ENCODE results near the gene PCDHA9.
"Not testable (repeated sequence)": the region's sequence is repeated elsewhere in the genome, so short reads cannot be mapped to it uniquely, and the experiment has no call there.

The PCDHA9 gene

DNA sequence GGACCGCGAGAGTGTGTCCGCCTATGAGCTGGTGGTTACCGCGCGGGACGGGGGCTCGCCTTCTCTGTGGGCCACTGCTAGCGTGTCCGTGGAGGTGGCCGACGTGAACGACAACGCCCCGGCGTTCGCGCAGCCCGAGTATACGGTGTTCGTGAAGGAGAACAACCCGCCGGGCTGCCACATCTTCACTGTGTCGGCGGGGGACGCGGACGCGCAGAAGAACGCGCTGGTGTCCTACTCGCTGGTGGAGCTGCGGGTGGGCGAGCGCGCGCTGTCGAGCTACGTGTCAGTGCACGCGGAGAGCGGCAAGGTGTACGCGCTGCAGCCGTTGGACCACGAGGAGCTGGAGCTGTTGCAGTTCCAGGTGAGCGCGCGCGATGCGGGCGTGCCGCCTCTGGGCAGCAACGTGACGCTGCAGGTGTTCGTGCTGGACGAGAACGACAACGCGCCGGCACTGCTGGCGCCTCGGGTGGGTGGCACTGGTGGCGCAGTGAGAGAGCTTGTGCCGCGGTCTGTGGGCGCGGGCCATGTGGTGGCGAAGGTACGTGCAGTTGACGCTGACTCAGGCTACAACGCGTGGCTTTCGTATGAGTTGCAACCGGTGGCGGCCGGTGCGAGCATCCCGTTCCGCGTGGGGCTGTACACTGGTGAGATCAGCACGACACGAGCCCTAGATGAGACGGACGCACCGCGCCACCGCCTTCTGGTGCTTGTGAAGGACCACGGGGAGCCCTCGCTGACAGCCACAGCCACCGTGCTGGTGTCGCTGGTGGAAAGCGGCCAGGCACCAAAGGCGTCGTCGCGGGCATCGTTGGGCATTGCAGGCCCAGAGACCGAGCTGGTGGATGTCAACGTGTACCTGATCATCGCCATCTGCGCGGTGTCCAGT, 12.3 kb upstream of the PCDHA9 start:
- in situ Hi-C loops (cut with MboI; ENCODE audit: low sequenced_read_pairs) = no loop called here

DNA sequence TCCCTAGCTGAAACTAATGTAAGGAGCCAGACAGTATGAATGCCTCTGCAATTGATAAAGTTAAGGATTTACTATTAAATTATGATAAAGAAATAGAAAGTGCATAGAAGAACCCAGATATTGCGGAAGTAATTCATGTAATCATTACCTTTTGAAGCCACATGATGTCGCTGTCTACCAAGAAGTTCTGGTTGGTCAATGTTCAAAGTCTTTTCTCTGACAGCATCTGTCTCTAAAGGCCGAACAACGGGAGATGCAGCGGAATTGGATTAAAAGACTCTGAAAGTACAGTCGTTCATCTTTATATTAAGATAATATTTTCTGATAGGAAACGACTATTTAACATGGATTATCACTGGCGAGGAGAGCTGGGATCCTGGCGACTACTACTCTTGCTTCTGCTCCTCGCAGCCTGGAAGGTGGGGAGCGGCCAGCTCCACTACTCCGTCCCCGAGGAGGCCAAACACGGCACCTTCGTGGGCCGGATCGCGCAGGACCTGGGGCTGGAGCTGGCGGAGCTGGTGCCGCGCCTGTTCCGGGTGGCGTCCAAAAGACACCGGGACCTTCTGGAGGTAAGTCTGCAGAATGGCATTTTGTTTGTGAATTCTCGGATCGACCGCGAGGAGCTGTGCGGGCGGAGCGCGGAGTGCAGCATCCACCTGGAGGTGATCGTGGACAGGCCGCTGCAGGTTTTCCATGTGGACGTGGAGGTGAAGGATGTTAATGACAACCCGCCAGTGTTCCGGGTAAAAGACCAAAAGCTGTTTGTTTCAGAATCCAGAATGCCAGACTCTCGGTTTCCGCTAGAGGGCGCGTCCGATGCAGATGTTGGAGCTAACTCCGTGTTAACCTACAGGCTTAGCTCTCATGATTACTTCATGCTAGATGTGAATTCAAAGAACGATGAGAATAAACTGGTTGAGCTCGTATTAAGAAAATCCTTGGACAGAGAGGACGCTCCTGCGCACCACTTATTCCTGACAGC, 6.9 kb upstream of the PCDHA9 start, which contains the start of gene PCDHA8:
Gene PCDHA8, plus strand, starts transcription at position 210 of the 985 bp plus-strand sequence. Its CDS starts 135 bp downstream, at position 345.
- in situ Hi-C loops (cut with MboI; ENCODE audit: low sequenced_read_pairs) = no loop called here

DNA sequence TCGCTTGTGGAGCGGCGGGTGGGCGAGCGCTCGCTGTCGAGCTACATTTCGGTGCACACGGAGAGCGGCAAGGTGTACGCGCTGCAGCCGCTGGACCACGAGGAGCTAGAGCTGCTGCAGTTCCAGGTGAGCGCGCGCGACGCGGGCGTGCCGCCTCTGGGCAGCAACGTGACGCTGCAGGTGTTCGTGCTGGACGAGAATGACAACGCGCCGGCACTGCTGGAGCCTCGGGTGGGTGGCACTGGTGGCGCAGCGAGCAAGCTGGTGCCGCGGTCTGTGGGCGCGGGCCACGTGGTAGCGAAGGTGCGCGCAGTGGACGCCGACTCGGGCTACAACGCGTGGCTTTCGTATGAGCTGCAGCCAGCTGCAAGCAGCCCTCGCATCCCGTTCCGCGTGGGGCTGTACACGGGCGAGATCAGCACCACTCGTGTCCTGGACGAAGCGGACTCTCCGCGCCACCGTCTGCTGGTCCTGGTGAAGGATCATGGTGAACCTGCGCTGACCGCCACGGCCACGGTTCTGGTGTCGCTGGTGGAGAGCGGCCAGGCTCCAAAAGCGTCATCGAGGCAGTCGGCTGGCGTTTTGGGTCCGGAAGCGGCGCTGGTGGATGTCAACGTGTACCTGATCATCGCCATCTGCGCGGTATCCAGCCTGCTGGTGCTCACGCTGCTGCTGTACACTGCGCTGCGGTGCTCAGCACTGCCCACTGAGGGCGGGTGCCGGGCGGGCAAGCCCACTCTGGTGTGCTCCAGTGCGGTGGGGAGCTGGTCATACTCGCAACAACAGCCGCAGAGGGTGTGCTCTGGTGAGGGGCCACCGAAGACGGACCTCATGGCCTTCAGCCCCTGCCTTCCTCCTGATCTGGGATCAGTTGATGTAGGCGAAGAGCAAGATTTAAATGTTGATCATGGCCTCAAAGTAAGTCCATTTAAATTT, 5.1 kb upstream of the PCDHA9 start:
- in situ Hi-C loops (cut with MboI; ENCODE audit: low sequenced_read_pairs) = no loop called here

DNA sequence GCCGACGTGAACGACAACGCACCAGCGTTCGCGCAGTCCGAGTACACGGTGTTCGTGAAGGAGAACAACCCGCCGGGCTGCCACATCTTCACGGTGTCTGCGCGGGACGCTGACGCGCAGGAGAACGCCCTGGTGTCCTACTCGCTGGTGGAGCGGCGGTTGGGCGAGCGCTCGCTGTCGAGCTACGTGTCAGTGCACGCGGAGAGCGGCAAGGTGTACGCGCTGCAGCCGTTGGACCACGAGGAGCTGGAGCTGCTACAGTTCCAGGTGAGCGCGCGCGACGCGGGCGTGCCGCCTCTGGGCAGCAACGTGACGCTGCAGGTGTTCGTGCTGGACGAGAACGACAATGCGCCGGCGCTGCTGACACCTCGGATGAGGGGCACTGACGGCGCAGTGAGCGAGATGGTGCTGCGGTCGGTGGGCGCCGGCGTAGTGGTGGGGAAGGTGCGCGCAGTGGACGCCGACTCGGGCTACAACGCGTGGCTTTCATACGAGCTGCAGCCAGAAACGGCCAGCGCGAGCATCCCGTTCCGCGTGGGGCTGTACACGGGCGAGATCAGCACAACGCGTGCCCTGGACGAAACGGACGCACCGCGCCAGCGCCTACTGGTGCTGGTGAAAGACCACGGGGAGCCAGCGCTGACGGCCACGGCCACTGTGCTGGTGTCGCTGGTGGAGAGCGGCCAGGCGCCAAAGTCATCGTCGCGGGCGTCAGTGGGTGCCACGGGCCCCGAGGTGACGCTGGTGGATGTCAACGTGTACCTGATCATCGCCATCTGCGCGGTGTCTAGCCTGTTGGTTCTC, 1.9 kb downstream of the PCDHA9 start:
- in situ Hi-C loops (cut with MboI; ENCODE audit: low sequenced_read_pairs) = not testable (repeated sequence)

- in situ Hi-C loops (cut with MboI; ENCODE audit: low sequenced_read_pairs) = no loop called here
These were observed 7.8 kb downstream of the PCDHA9 start, which contains the start of gene PCDHA10 for GRCh38 chr5:140855772-140856674. Gene PCDHA10, plus strand, starts transcription at chr5:140855897. Its CDS starts 152 bp downstream, at chr5:140856049.

DNA sequence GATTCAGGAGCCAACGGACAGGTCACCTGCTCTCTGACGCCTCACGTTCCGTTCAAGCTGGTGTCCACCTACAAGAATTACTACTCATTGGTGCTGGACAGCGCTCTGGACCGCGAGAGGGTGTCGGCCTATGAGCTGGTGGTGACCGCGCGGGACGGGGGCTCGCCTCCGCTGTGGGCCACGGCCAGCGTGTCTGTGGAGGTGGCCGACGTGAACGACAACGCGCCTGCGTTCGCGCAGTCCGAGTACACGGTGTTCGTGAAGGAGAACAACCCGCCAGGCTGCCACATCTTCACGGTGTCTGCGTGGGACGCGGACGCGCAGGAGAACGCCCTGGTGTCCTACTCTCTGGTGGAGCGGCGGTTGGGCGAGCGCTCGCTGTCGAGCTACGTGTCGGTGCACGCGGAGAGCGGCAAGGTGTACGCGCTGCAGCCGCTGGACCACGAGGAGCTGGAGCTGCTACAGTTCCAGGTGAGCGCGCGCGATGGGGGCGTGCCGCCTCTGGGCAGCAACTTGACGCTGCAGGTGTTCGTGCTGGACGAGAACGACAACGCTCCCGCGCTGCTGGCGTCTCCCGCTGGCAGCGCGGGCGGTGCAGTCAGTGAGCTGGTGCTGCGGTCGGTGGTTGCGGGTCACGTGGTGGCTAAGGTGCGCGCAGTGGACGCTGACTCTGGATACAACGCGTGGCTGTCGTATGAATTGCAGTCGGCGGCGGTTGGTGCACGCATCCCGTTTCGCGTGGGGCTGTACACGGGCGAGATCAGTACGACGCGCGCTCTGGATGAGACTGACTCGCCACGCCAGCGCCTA, 9.2 kb downstream of the PCDHA9 start:
- in situ Hi-C loops (cut with MboI; ENCODE audit: low sequenced_read_pairs) = no loop called here

DNA sequence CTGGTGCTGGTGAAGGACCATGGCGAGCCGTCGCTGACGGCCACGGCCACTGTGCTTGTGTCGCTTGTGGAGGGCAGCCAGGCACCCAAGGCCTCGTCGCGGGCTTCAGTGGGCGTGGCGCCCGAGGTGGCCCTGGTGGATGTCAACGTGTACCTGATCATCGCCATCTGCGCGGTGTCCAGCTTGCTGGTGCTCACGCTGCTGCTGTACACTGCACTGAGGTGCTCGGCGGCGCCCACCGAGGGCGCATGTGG, 9.7 kb downstream of the PCDHA9 start:
- in situ Hi-C loops (cut with MboI; ENCODE audit: low sequenced_read_pairs) = no loop called here

DNA sequence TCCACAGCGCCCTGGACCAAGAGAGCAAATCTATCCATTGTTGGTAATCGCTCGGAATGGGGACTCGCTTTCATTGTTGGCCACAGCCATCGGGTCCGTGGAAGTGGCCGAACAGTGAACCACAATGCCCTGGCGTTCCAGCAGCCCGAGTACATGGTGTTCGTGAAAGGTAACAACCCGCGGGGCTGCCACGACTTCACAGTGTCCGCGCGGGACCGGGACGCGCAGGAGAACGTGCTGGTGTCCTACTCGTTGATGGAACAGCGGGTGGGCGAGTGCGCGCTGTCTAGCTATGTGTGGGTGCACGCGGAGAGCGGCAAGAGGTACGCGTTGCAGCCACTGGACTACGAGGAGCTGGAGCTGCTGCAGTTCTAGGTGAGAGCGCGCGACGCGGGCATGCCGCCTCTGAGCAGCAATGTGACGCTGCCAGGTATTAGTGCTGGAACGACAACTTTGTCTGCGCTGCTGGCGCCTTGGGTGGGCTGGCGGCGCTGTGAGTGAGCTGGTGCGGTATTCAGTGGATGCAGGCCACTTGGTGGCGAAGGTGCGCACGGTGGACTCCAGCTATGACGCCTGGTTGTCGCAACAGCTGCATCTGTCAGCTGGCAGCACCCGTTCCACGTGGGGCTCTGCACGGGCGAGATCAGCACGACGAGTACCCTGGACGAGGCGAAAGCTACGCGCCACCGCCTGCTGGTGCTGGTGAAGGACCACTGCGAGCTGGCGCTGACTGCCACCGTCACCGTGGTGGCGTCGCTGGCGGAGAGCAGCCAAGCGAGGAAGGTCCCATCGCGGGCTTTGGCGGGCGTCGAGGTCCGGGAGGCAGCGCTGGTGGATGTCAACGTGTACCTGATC, 14.5 kb downstream of the PCDHA9 start:
- in situ Hi-C loops (cut with MboI; ENCODE audit: low sequenced_read_pairs) = no loop called here

DNA sequence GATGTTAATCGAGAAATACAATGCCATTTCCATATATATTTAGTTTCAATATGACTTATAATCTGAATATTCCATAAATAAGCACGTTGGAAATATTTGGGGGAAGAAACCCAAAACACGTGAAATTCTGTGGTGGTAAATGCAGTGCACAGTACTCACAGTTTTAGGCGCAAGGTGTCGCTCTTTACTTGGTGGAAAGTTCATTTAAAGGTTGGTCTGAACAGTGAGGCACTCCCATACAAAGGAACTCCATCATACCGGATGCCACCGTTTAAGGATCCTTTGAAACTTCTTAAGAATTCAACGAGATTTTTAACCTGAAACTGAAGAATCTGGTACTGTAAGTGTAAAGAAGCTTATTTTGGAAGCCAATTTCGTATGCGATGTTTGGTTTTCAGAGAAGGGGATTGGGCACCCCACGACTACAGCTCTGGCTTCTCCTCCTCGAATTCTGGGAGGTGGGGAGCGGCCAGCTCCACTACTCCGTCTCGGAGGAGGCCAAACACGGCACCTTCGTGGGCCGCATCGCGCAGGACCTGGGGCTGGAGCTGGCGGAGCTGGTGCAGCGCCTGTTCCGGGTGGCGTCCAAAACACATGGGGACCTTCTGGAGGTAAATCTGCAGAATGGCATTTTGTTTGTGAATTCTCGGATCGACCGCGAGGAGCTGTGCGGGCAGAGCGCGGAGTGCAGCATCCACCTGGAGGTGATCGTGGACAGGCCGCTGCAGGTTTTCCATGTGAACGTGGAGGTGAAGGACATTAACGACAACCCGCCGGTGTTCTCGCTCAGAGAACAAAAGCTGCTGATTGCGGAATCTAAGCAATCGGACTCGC, 20.8 kb downstream of the PCDHA9 start, which contains the start of gene PCDHA11:
Gene PCDHA11, plus strand, starts transcription at position 237 of the 834 bp plus-strand sequence. Its CDS starts 147 bp downstream, at position 384.
- in situ Hi-C loops (cut with MboI; ENCODE audit: low sequenced_read_pairs) = no loop called here

GRCh38 chr5:140869555-140869886, 21.3 kb downstream of the PCDHA9 start:
- in situ Hi-C loops (cut with MboI; ENCODE audit: low sequenced_read_pairs) = no loop called here

- in situ Hi-C loops (cut with MboI; ENCODE audit: low sequenced_read_pairs) = no loop called here
These were observed 22.3 kb downstream of the PCDHA9 start for GRCh38 chr5:140870221-140871201.

- in situ Hi-C loops (cut with MboI; ENCODE audit: low sequenced_read_pairs) = no loop called here
These were observed 27.2 kb downstream of the PCDHA9 start, which contains the start of gene PCDHA12 for GRCh38 chr5:140875085-140876065. Gene PCDHA12, plus strand, starts transcription at chr5:140875308. Its CDS starts 165 bp downstream, at chr5:140875473.

- in situ Hi-C loops (cut with MboI; ENCODE audit: low sequenced_read_pairs) = not testable (repeated sequence)
These were observed 28.5 kb downstream of the PCDHA9 start for GRCh38 chr5:140876541-140877261.

Data from HL-60/S4 (cell line).